VCaP (cell line): ENCODE measurements around the gene CARHSP1.

Source experiments
- H3K27ac ChIP-seq: fragments of 450-650 bp; 2 replicates; pipeline ENCODE4 v1.5.1; 2017
- CTCF ChIP-seq: fragments of 450-650 bp; conservative IDR thresholded peaks from 2 replicates; pipeline ENCODE4 v1.5.1; 2017; ENCODE audit warnings: mild to moderate bottlenecking, moderate library complexity

The CARHSP1 gene

GRCh38 chr16:8890549-8890921 is 21.7 kb upstream of the CARHSP1 start:
- TF ChIP-seq CTCF = no peak
- no peak overlapping the region for H3K27ac ChIP-seq

- TF ChIP-seq CTCF = no peak
- H3K27ac ChIP-seq = no peak overlapping the region
Measured at GRCh38 chr16:8889893-8890548, 21.2 kb upstream of the CARHSP1 start.

- H3K27ac ChIP-seq = no peak overlapping the region
- TF ChIP-seq CTCF = no peak
Measured at GRCh38 chr16:8888951-8889892, 20.4 kb upstream of the CARHSP1 start.

GRCh38 chr16:8887952-8888560 is 19.2 kb upstream of the CARHSP1 start:
- no peak for TF ChIP-seq CTCF
- H3K27ac ChIP-seq = no peak overlapping the region

- TF ChIP-seq CTCF = no peak
- H3K27ac ChIP-seq = no peak overlapping the region
Measured at GRCh38 chr16:8887431-8887765, 18.6 kb upstream of the CARHSP1 start.

GRCh38 chr16:8886593-8887430 is 18.0 kb upstream of the CARHSP1 start:
- H3K27ac ChIP-seq = no peak overlapping the region

More at GRCh38 chr16:8886593-8887430, 18.0 kb upstream of the CARHSP1 start:
- no peak for TF ChIP-seq CTCF
